ENCODE results near the gene SEPTIN10. TPM values are rescaled to one million over a fixed set of nuclear protein-coding genes. Genes with fewer than 3 reads are reported as not detected.

SEPTIN10 gene
- 70.9 and 115 TPM in 2 replicates for total RNA-seq

GRCh38 chr2:109613922-109614714 is at the start of gene SEPTIN10, which contains the start of gene SOWAHC:
TSS of gene SEPTIN10 (minus strand) at chr2:109613966. CDS start at chr2:109613827, 139 bp downstream.
TSS of gene SOWAHC (plus strand) at chr2:109614364. CDS start at chr2:109614490, 126 bp downstream.

Other genes starting within 250 kb of the SEPTIN10 start
- gene SOWAHC, start 398 bp upstream of the SEPTIN10 start, total RNA-seq, result 2.9 and 6.2 TPM in 2 replicates
- gene RGPD5, start 180.3 kb upstream of the SEPTIN10 start, total RNA-seq, result 29.4 and 47.7 TPM in 2 replicates

Data from vein endothelial cell (primary cell).